HCT116 (cell line): ENCODE data around the gene IMPACT. TPM values are rescaled to one million over a fixed set of nuclear protein-coding genes. Genes with fewer than 3 reads are reported as not detected.

Source experiments
- ATAC-seq: fragments of 200-7000 bp; cut with Tn5 transposase; 2 replicates; pipeline ENCODE4 v1.9.1; 2020; ENCODE audit warnings: mild to moderate bottlenecking, moderate library complexity
- BruUV-seq: library from RNA; stranded (reverse); fragments of 400-500 nt; replicated peaks from 2 replicates; lab custom pipeline; 2021; lab: Mats Ljungman, UMichigan
- CTCF ChIA-PET: fragments of 300-600 bp; sonication (Branson Sonifier 250); formaldehyde crosslinking; loops from one replicate; lab custom pipeline; 2021; ENCODE audit warnings: antibody characterized with exemption; lab: Charles Lee
- POLR2A ChIA-PET: fragments of 300-600, 350-600 bp; sonication (Branson Sonifier 250); formaldehyde crosslinking; loops from one replicate; lab custom pipeline; 2021; ENCODE audit warnings: antibody characterized with exemption; lab: Charles Lee
- RAD21 ChIA-PET, 2 experiments: fragments of 300-600 bp; sonication (Branson Sonifier 250); formaldehyde crosslinking; loops; one replicate each; lab custom pipeline; 2023; ENCODE audit warnings: low total read pairs in 2 of 2; ENCODE audit not compliant: uncharacterized antibody in 2 of 2, unreplicated experiment in 2 of 2, low non-redundant PET in 1 of 2; lab: Charles Lee
- DNase-seq: peaks from one replicate; pipeline ENCODE4 v3.0.0-alpha.2; 2010; ENCODE audit warnings: low read depth, low spot score
- H2AFZ ChIP-seq: fragments of 200-600 bp; shearing (Covaris generic), sonication (generic); 2 replicates; pipeline ENCODE4 v1.6.1; 2017; ENCODE audit warnings: low read depth, mixed run types, mixed read lengths, antibody characterized with exemption, low read length; ENCODE audit not compliant: poor library complexity, severe bottlenecking
- H3K27ac ChIP-seq: 2 replicates; pipeline ENCODE4 v1.5.1; 2012; ENCODE audit warnings: low read depth, low read length
- H3K27me3 ChIP-seq: fragments of 200-600 bp; sonication (generic); 2 replicates; pipeline ENCODE4 v1.6.1; 2016; ENCODE audit warnings: mixed run types, low read length, mixed read lengths; ENCODE audit not compliant: insufficient read depth
- H3K36me3 ChIP-seq, 2 experiments: fragments of 200-500 bp in 1 of 2; fragments of 200-600 bp in 1 of 2; sonication (Bioruptor generic) in 1 of 2; sonication (generic) in 1 of 2; 2 replicates each; pipeline versions ENCODE4 v1.5.1 to v1.6.1; 2014 to 2016; ENCODE audit warnings: low read length in 2 of 2, inconsistent platforms in 1 of 2, mixed read lengths in 1 of 2, mixed run types in 1 of 2; ENCODE audit not compliant: insufficient read depth in 2 of 2, control insufficient read depth in 1 of 2
- H3K4me1 ChIP-seq, 2 experiments: fragments of 200-600 bp in 1 of 2; sonication (generic) in 1 of 2; 2 replicates each; pipeline versions ENCODE4 v1.5.1 to v1.6.1; 2012 to 2017; ENCODE audit warnings: low read length in 2 of 2, inconsistent platforms in 1 of 2, mild to moderate bottlenecking in 1 of 2, mixed read lengths in 1 of 2, mixed run types in 1 of 2, moderate library complexity in 1 of 2; ENCODE audit not compliant: insufficient read depth in 2 of 2, control insufficient read depth in 1 of 2
- H3K4me2 ChIP-seq: fragments of 200-600 bp; sonication (generic); 2 replicates; pipeline ENCODE4 v1.6.1; 2017; ENCODE audit warnings: mixed run types, low read length, mixed read lengths
- H3K4me3 ChIP-seq, 2 experiments: fragments of 200-600 bp in 1 of 2; sonication (generic) in 1 of 2; replicated peaks in 1 of 2; 2 replicates each; pipeline ENCODE4 v1.5.1; 2011 to 2016; ENCODE audit warnings: low read length in 2 of 2, control low read depth in 1 of 2, low read depth in 1 of 2, mild to moderate bottlenecking in 1 of 2, mixed read lengths in 1 of 2, mixed run types in 1 of 2
- H3K79me2 ChIP-seq: fragments of 200-600 bp; sonication (generic); 2 replicates; pipeline ENCODE4 v1.6.1; 2017; ENCODE audit warnings: mild to moderate bottlenecking, mixed run types, low read length, moderate library complexity, mixed read lengths; ENCODE audit not compliant: insufficient read depth
- H3K9ac ChIP-seq: fragments of 200-600 bp; sonication (generic); 2 replicates; pipeline ENCODE4 v1.6.1; 2016; ENCODE audit warnings: low read length, mixed read lengths
- H3K9me2 ChIP-seq: fragments of 200-600 bp; sonication (generic), shearing (Covaris generic); 2 replicates; pipeline ENCODE4 v1.6.1; 2017; ENCODE audit warnings: mixed run types, mild to moderate bottlenecking, moderate library complexity; ENCODE audit not compliant: insufficient read depth
- H3K9me3 ChIP-seq, 2 experiments: fragments of 200-500 bp in 1 of 2; fragments of 200-600 bp in 1 of 2; sonication (Bioruptor generic) in 1 of 2; sonication (generic) in 1 of 2; 2 replicates each; pipeline ENCODE4 v1.6.1; 2014 to 2017; ENCODE audit warnings: low read length in 2 of 2, mixed read lengths in 2 of 2, inconsistent platforms in 1 of 2, low read depth in 1 of 2, mild to moderate bottlenecking in 1 of 2, mixed run types in 1 of 2, moderate library complexity in 1 of 2; ENCODE audit not compliant: control insufficient read depth in 1 of 2, insufficient read depth in 1 of 2
- H4K20me1 ChIP-seq: fragments of 200-600 bp; sonication (generic), shearing (Covaris generic); 2 replicates; pipeline ENCODE4 v1.6.1; 2017; ENCODE audit warnings: mixed run types, mild to moderate bottlenecking, moderate library complexity; ENCODE audit not compliant: insufficient read depth
- CBX3 ChIP-seq: IDR thresholded peaks from 2 replicates; pipeline ENCODE4 v1.6.1; 2012; ENCODE audit warnings: low read depth
- CEBPB ChIP-seq: IDR thresholded peaks from 2 replicates; pipeline ENCODE4 v1.6.1; 2012; ENCODE audit warnings: low read depth
- ELF1 ChIP-seq: IDR thresholded peaks from 2 replicates; pipeline ENCODE4 v1.6.1; 2012; ENCODE audit warnings: low read depth, borderline replicate concordance
- EZH2phosphoT487 ChIP-seq: fragments of 200-600 bp; IDR thresholded peaks from 2 replicates; pipeline ENCODE4 v1.6.1; 2018; ENCODE audit warnings: antibody characterized with exemption, borderline replicate concordance
- FOSL1 ChIP-seq: IDR thresholded peaks from 2 replicates; pipeline ENCODE4 v1.6.1; 2012; ENCODE audit warnings: low read depth
- JUND ChIP-seq: IDR thresholded peaks from 2 replicates; pipeline ENCODE4 v1.6.1; 2012
- POLR2AphosphoS5 ChIP-seq: IDR thresholded peaks from 2 replicates; pipeline ENCODE4 v1.6.1; 2011; ENCODE audit warnings: mild to moderate bottlenecking, low read depth, low read length, moderate library complexity
- RAD21 ChIP-seq: IDR thresholded peaks from 2 replicates; pipeline ENCODE4 v1.6.1; 2012; ENCODE audit warnings: low read depth, mild to moderate bottlenecking
- YY1 ChIP-seq: IDR thresholded peaks from 2 replicates; pipeline ENCODE4 v1.6.1; 2011; ENCODE audit warnings: low read length, low read depth, moderate library complexity, mild to moderate bottlenecking; ENCODE audit not compliant: insufficient replicate concordance; ENCODE audit errors: extremely low read depth
- ZFX ChIP-seq: fragments of 450-650 bp; IDR thresholded peaks from 2 replicates; pipeline ENCODE4 v1.6.1; 2017
- intact Hi-C: fragments of 100-400 bp; cut with micrococcal nuclease; formaldehyde crosslinking; loops from 2 replicates; pipeline ENCODE4 v1.10.0; 2022
- total RNA-seq: library from RNA; stranded (reverse); gene quantifications from one replicate; pipeline ENCODE4 v1.2.1, GENCODE V29; 2021; ENCODE audit not compliant: unreplicated experiment
- TF ChIP-seq, protein P1 (sequence below), 3 experiments: fragments of 200-600 bp in 1 of 3; sonication (generic) in 1 of 3; IDR thresholded peaks in 2 of 3; conservative IDR thresholded peaks in 1 of 3; 2 replicates each; pipeline ENCODE4 v1.5.1; 2012 to 2017; ENCODE audit warnings: low read depth in 2 of 3, low read length in 2 of 3, antibody characterized with exemption in 1 of 3, borderline replicate concordance in 1 of 3, control low read depth in 1 of 3, mild to moderate bottlenecking in 1 of 3, mixed read lengths in 1 of 3, mixed run types in 1 of 3, moderate library complexity in 1 of 3; ENCODE audit not compliant: insufficient read depth in 1 of 3

IMPACT gene
- total RNA-seq, 1 experiment from 2014 or later, result 46.4 TPM

GRCh38 chr18:24475926-24476589 is 49.6 kb downstream of the IMPACT start:
- ChIA-PET POLR2A (no interaction called here), CTCF (no interaction called here), RAD21 (no interaction called here)
- Histone ChIP-seq H3K9ac (no peak overlapping the region), H3K9me2 (no peaks in the 10 kb centered on the region), H2AFZ (no peak overlapping the region), H3K79me2 (no peaks in the 10 kb centered on the region), H3K27ac (no peak overlapping the region), H3K4me1 (peaks cover 5 to 11% of the 10 kb centered on the region in 2 experiments; a peak in 2 of 4 replicates), H4K20me1 (no peaks in the 10 kb centered on the region), H3K4me2 (no peak overlapping the region), H3K36me3 (no peaks in the 10 kb centered on the region), H3K27me3 (no peaks in the 10 kb centered on the region), H3K9me3 (no peaks in the 10 kb centered on the region), H3K4me3 (no peak overlapping the region)
- BruUV-seq, result no TSS peak
- intact Hi-C loops, result no loop called here
- ATAC-seq, result no peak
- TF ChIP-seq, protein P1, sequence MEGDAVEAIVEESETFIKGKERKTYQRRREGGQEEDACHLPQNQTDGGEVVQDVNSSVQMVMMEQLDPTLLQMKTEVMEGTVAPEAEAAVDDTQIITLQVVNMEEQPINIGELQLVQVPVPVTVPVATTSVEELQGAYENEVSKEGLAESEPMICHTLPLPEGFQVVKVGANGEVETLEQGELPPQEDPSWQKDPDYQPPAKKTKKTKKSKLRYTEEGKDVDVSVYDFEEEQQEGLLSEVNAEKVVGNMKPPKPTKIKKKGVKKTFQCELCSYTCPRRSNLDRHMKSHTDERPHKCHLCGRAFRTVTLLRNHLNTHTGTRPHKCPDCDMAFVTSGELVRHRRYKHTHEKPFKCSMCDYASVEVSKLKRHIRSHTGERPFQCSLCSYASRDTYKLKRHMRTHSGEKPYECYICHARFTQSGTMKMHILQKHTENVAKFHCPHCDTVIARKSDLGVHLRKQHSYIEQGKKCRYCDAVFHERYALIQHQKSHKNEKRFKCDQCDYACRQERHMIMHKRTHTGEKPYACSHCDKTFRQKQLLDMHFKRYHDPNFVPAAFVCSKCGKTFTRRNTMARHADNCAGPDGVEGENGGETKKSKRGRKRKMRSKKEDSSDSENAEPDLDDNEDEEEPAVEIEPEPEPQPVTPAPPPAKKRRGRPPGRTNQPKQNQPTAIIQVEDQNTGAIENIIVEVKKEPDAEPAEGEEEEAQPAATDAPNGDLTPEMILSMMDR (IDR thresholded peaks at IDR 0.05 in 2 of 3, conservative IDR thresholded peaks at IDR 0.05 in 1 of 3; ENCODE audit: borderline replicate concordance in 1 of 3, insufficient read depth in 1 of 3, low read depth in 2 of 3, low read length in 2 of 3), result no peak
- TF ChIP-seq YY1 (no peak), CBX3 (no peak), CEBPB (no peak), FOSL1 (no peak), ZFX (no peak), RAD21 (no peak), ELF1 (no peak), EZH2phosphoT487 (no peak), POLR2AphosphoS5 (no peak), JUND (no peak)
- DNase-seq, result no peak
